Activated T-helper 1 cell treated with Interleukin-2 at 50 U/mL for 16 hours (primary cell): Measurements from ENCODE around the gene BNC2.

Experiments
- DNase-seq: peaks from one replicate; pipeline ENCODE4 v3.0.0-alpha.2; 2020; ENCODE audit warnings: low read depth

Gene BNC2

DNA sequence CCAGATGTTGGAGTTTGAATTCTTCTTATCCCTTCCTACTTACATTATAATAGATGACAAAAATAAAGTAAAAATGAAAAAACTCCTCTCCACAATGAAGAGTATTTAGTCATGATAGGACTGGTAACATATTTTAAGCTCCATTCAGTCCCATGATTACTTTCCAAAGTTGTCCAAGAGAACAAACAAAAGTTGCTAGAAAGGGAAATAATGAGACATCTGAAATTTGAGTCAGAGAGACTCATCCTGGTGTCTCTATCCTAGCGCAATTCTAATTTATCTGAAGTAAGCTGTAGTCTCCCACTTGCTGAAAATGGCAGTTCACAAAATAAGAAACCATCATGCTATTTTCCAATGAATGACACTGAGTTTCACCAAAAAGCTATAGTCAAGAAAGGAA lies 152.2 kb downstream of the BNC2 start:
- no peak for DNase-seq

- DNase-seq: no peak
Observed at GRCh38 chr9:16716601-16717000, 153.9 kb downstream of the BNC2 start.

GRCh38 chr9:16715404-16715803 lies 155.1 kb downstream of the BNC2 start:
- DNase-seq: no peak

GRCh38 chr9:16712787-16713186 lies 157.7 kb downstream of the BNC2 start:
- DNase-seq: no peak

- no peak for DNase-seq
Observed at GRCh38 chr9:16710888-16711287, 159.6 kb downstream of the BNC2 start.

DNA sequence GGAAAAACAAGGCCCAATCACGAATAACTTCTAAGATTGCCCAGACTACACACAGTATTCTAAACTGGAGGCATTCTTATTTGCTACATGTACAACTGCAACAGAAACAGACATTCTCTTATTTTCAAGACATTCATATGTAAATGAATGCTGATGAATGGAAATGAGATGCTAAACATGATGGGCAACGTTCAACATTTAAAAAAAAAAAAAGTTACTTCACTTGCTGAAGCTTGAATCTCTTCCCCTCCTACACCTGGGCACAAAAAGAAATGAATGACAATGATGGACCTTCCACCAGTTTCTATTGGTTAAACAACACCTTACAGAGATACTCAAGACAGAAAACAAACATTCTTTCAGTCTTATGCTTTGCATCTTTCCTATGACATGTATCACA lies 160.5 kb downstream of the BNC2 start:
- no peak for DNase-seq

- no peak for DNase-seq
Observed at GRCh38 chr9:16708656-16709435, 161.6 kb downstream of the BNC2 start.

GRCh38 chr9:16705111-16705604 lies 165.3 kb downstream of the BNC2 start:
- no peak for DNase-seq

- DNase-seq: no peak
Observed at GRCh38 chr9:16704116-16705110, 166.1 kb downstream of the BNC2 start.

DNA sequence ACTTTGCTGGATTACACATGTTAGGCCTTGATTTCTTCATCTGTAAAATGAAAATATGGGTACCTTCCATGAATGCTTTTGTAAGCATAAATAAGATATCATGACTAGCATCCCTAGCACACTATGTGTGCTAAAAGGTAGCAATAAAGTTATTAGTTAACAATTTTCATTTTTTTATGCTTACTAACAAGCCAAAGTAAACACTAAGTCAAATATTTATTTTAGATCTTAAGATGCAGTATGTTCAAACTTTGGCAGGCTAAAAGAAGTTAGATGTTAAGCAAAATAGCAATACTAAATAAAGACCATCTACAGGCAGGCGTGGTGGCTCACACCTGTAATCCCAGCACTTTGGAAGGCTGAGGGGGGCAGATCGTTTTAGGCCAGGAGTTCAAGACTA lies 169.1 kb downstream of the BNC2 start:
- DNase-seq: no peak

DNA sequence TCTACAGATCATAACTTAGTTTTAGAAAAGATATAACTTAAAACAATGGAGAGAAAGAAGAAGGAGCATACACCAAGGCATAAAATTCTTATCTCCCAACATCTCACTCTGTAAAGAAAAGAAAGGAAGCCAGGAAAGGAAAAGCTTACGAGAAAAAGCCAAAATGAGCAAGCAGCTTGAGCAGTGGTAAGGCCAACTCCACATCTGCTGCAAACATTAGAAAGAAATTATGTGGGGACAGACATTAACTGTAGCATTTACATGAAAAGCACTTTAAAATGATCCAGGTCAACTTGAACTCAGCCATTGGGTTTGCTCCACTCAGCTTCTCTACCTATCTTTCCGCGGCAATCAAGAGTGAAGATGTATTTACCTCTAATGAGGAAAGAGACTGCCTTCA lies 176.9 kb downstream of the BNC2 start:
- DNase-seq: no peak

- no peak for DNase-seq
Observed at GRCh38 chr9:16690628-16691027, 179.8 kb downstream of the BNC2 start.

GRCh38 chr9:16690205-16690604 lies 180.3 kb downstream of the BNC2 start:
- DNase-seq: no peak

GRCh38 chr9:16689351-16689938 lies 181.0 kb downstream of the BNC2 start:
- no peak for DNase-seq

DNA sequence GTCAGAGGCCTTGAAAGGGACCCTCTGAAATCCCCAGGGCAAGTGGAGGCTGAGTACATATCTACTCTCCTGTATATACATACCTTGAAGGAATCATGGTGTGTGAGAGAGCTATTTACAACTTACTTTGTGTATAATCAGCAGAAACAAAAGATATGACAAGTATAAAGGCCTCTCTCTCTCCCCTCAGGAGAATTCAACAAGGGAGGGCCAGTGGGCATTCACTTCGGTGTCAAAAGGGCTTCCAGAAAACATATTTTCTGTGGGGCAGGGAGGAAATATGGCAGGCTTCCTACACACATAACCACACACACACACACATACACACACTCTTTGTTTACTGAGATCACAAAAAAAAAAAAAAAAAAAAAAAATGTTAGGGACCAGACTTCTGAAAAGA lies 181.7 kb downstream of the BNC2 start:
- DNase-seq: no peak

GRCh38 chr9:16687678-16688369 lies 182.6 kb downstream of the BNC2 start:
- DNase-seq: no peak

DNA sequence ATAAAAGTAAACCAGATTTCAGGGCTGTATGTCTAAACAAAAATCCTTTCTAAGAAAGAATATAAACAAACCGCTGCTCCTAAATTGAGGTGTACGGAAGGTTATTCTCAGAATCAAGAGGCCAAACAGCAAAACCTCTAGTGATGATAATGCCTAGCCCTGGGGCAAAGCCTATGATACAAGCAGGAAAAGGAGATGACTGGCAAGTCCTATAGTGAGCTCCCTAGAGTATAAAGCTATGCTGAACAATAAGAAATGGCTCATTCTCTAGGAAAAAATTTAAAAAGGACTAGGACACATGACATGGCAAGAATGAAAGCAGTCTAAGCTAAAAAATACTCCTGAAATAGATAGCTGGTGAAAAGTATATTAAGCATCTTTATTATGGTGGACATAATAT lies 187.1 kb downstream of the BNC2 start:
- no peak for DNase-seq

- no peak for DNase-seq
Observed at GRCh38 chr9:16682273-16682672, 188.2 kb downstream of the BNC2 start.

- no peak for DNase-seq
Observed at GRCh38 chr9:16681652-16681987, 188.8 kb downstream of the BNC2 start.

- DNase-seq: no peak
Observed at GRCh38 chr9:16680975-16681651, 189.4 kb downstream of the BNC2 start.

- no peak for DNase-seq
Observed at GRCh38 chr9:16680541-16680940, 189.9 kb downstream of the BNC2 start.
